ENCODE results near the gene TPT1.

DNA sequence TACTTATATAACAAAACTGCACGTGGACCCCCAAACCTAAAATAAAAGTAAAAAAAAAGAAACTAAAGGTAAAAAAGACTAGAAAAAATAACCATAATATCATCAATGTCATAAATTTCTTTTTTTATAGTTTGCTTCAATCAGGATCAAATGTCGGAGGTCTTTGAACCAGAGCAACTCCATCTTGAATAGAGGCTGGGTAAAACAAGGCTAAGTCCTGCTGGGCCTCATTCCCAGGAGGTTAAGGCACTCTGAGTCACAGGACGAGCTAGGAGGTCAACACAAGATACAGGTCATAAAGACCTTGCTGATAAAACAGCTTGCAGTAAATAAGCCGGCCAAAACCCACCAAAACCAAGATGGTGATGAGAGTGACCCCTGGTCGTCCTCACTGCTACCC, 24.0 kb downstream of the TPT1 start:
- TF ChIP-seq, protein P1, sequence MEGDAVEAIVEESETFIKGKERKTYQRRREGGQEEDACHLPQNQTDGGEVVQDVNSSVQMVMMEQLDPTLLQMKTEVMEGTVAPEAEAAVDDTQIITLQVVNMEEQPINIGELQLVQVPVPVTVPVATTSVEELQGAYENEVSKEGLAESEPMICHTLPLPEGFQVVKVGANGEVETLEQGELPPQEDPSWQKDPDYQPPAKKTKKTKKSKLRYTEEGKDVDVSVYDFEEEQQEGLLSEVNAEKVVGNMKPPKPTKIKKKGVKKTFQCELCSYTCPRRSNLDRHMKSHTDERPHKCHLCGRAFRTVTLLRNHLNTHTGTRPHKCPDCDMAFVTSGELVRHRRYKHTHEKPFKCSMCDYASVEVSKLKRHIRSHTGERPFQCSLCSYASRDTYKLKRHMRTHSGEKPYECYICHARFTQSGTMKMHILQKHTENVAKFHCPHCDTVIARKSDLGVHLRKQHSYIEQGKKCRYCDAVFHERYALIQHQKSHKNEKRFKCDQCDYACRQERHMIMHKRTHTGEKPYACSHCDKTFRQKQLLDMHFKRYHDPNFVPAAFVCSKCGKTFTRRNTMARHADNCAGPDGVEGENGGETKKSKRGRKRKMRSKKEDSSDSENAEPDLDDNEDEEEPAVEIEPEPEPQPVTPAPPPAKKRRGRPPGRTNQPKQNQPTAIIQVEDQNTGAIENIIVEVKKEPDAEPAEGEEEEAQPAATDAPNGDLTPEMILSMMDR (IDR thresholded peaks at IDR 0.05; ENCODE audit: poor library complexity), result no peak
- TF ChIP-seq EZH2 (IDR thresholded peaks at IDR 0.05; ENCODE audit: borderline replicate concordance), result no peak
